Erythroblast (primary cell): ENCODE data around the gene KIRREL3.

ENCODE experiments used
- GATA1 ChIP-seq: IDR thresholded peaks from 2 replicates; pipeline ENCODE4 v1.6.1; 2011; ENCODE audit warnings: low read depth, mild to moderate bottlenecking, control low read depth, low read length, moderate library complexity
- POLR2A ChIP-seq: IDR thresholded peaks from 2 replicates; pipeline ENCODE4 v1.6.1; 2011; ENCODE audit warnings: mild to moderate bottlenecking, low read length

DNA sequence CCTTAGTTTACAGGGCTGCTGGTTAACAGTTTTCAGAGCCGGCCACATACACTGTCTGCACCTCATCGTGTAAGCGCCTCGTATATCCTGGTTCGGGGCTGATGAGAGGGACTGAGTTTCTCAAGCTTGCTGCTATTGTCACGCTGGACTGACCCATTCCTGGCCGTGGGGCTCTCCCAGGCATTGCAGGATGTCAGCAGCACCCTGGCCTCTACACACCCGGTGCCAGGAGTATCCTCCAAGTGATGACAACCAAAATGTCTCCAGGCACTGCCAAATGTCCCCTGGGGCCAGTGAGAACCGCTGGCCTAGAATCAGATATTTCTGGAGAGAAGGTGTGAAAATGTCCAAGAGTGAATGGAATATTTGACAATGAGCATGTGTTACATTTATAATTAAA lies 562.3 kb downstream of the KIRREL3 start:
- no peak for TF ChIP-seq POLR2A
- TF ChIP-seq GATA1, result no peak
